Measurements from ENCODE around the gene MARCKSL1.

DNA sequence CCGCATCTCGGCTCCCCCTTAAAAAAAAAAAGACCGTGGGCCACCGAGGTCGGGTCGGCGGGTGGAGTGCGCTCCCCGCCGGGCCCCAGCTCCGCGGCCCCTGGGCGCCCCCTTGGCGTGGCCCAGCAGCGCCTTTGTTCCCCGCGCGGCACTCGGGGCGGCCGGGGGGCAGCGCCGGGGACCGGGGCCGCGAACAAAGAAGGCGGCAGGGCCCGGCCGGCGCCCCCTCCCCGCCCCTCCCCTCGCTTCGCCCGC, 571 bp downstream of the MARCKSL1 start:
- TF ChIP-seq POLR2A (IDR thresholded peaks at IDR 0.05; ENCODE audit: low read depth, low read length) (no peak), TAF1 (IDR thresholded peaks at IDR 0.05; ENCODE audit: borderline replicate concordance, low read depth, low read length) (no peak)

All from GM12892 (cell line).